GM21619 (cell line): ENCODE measurements around the gene TMEM132D.

Experiments
- ATAC-seq: cut with Tn5 transposase; IDR thresholded peaks from one replicate; pipeline ENCODE4 v1.9.1; 2021; ENCODE audit not compliant: unreplicated experiment

The TMEM132D gene

GRCh38 chr12:129672110-129672509 is 231.7 kb downstream of the TMEM132D start:
- ATAC-seq: no peak

DNA sequence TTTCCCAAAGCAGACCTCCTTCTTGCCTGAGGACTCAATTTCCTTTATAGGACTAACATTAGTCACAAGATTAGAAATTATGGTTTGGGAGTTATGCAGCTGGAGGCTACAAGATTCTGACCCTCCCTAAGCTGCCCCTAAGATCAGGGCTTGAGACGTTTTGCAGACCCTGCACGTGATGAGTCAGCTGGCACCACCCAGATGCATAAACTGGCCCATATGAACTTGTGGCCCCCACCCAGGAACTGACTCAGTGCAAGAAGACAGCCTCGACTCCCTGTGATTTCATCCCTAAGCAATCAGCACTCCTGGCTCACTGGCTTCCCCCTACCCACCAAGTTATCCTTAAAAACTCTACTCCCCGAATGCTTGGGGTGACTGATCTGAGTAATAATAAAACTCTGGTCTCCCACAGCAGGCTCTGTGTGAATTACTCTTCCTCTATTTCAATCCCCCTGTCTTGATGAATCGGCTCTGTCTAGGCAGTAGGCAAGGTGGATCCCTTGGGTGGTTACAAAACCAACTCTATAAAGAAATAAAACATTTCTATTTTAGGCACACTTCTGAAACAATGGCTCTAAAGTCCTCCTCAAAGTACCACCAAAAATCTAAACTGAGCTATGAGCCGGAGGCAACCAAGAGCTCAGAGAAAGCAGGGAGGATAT is 233.4 kb downstream of the TMEM132D start:
- no peak for ATAC-seq

DNA sequence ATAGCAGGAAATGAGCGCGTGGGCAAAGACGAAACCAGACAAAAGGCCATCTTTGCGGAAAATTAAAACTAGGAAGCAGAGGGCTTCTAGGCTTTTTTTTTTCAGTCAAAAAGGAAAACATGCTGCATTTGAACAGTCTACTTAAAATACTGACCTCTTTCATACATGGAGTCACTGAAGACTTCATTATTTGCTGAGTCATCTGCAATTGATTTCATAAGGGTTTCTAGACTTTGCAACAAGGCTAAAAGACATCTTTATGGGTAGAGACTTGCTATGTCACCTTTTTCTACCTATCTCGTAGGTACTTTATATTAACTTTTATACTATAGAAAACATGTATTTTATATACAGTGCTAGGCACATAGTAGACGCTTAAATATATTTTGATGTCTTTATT is 238.4 kb downstream of the TMEM132D start:
- ATAC-seq: no peak

- no peak for ATAC-seq
Observed at GRCh38 chr12:129662234-129662633, 241.6 kb downstream of the TMEM132D start.

- ATAC-seq: no peak
Observed at GRCh38 chr12:129660946-129661345, 242.9 kb downstream of the TMEM132D start.

DNA sequence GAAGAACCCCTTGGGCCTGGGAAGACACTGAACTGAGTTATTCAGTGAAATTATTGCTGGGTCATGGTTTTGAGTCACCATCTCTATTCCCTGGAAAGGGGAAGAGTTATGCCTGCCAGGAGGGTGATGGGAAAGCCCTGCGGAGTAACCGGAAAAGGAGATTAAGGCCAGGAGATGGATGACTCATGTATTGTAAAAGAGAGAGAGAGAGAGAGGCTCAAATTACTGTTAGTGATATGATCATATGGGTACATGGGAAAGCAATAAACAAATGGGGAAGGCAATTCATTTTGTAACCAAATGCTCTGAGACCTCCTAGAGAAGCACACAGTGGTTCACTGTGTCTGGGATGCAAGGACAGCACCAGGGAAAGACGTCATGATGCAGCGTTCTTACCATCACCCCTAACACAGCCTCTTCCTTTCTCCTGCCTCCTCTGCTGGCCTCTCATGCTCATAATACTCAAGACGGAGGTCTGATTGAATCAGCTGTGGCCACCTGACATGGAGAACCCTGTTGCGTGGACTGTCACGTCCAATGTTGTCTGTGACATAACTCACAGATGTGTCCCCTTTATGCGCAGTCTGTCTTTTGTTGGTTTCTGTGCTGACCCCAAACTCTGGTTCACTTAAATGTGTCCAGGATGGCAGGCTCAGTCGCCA is 243.7 kb downstream of the TMEM132D start:
- ATAC-seq: no peak

GRCh38 chr12:129657179-129657578 is 246.6 kb downstream of the TMEM132D start:
- no peak for ATAC-seq

DNA sequence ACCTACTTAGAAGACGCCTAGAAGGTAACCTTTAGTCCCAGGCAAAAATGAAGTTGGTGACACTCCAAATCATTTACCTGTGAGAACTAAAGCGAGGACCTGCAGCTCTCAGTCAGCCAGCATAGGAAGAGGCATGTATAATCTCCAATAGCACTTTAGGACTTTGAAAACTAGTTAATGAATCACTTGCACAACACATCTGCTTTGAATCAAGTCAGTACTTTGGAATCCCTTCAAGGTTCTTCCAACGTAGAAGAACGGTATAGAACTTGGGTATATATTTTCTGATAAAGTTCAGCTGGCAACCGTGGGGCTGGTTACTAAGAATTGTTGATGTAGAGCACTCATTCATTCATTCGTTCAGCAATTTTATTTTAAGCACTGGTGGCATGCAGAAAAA is 251.9 kb downstream of the TMEM132D start:
- no peak for ATAC-seq

GRCh38 chr12:129641926-129642325 is 261.9 kb downstream of the TMEM132D start:
- no peak for ATAC-seq

GRCh38 chr12:129635021-129635685 is 268.7 kb downstream of the TMEM132D start:
- ATAC-seq: no peak

DNA sequence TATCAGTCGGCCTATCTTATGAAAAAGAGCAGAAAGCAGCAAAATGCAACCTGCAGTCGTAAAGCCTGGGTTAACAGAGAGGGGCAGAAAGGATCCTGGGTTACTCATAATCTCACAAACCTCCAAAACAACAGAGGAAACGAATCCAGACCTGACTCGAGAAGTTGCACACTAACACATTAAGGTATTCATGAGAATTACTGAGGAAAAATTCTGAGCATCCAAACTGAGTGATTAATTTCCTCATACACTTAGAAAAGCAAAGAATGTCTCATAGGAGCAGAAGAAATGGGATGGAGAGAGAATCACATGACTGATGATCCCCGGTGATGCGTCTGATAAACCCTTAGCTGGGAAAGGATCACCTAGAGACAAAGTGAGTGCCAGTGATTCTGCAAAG is 272.5 kb downstream of the TMEM132D start:
- ATAC-seq: no peak

DNA sequence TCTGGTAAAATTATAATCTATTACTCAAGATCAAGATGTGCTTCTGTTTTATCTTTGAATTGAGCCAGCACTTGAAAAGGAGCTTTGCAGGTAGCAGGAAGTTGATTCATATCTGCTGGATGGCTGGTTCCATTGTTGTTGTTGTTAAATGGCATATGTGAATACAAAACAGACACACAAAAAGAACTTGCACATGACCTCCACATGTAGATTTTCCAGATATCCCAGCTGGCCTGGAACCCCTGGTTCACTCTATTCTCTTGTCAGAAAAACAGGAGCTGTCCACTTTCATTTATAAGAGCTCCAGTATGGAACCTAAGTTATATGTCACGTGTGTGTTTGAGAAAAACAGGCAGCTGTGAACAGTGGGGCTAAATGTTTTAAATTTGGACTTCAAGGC is 273.9 kb downstream of the TMEM132D start:
- ATAC-seq: no peak

- ATAC-seq: no peak
Observed at GRCh38 chr12:129622566-129622965, 281.3 kb downstream of the TMEM132D start.

DNA sequence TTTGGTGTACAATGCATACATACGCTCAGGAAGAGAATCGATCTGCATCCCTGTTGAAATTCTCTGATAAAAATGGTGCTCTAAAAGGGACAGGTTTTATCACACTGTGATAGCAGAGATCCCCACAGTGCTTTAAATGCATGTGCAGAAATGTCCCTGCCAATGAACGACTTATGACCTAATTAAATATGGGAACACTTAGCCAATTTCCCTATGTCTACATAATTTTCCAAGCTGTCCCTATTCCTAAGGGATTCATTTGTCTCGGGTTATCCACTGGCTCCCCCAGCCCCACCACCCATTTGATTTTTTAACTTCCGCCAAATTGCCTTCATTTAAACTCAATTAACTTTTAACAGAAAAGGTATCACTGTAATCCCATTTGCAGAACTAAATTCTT is 284.6 kb downstream of the TMEM132D start:
- ATAC-seq: no peak

- ATAC-seq: no peak
Observed at GRCh38 chr12:129617849-129618248, 286.0 kb downstream of the TMEM132D start.

DNA sequence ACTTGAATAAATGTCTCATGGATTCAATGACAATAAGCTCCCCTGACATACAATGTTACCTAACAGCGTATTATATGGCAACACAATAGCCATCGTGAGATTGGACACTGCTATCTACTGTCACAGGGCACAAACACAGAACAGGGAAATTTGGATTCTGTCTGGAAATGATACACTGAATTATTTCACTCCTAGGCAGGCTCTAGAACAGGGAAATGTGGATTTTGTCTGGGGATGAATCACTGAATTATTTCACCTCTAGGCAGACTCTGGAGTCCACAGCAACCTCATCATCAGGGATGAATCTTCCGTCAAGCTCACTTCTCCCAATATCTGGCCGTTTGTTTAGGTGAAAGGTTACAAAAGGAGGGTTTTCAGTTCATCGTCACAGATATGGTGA is 288.8 kb downstream of the TMEM132D start:
- no peak for ATAC-seq

DNA sequence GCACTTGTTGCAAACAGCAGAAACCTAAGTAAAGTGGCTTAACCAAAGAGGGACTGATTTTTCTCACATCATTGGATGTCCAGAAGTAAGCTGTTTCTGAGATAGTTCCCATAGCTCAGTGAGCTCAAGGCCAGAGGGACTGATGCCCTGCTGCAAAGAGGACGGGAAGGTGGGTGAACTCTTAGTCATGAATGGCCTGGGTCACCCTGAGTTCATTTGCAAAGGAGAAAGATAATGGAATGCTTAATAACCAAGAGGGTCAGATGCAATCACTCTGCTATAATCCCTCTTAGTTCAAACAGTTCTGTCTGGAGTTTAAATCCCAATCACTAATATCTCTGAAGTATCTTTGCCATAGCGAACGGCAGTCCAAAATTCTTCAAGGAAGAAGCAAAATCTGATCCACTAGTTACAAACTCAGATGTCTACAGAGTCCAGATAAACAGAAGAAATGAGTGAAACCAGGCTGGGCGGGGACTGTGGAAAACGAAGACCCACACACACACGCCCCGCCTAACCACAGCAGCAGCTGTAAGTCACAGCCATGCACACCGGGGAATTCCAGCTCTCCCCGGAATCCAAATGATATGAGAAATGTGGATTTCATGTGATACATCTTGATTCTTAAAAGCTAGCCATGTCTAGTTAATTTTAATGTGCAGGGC is 289.5 kb downstream of the TMEM132D start:
- ATAC-seq: no peak

DNA sequence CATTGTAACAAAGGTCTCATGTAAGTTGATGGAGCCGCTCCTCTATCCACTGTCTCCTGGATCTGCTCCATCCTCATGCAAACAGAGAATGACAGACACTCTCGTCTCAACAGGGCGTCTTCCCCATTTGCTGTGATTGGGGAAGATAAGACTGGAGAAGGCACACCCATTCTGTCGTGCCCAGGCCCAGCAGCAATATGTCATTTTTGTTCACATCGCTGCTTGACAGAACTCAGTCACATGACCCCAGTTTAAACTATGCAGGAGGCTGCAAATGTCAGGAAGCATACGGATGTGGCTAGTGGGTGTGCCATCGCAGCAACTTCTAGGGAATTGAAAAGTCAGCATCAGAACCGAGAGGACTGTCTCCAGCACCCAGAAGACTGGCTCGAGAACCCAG is 290.5 kb downstream of the TMEM132D start:
- no peak for ATAC-seq

DNA sequence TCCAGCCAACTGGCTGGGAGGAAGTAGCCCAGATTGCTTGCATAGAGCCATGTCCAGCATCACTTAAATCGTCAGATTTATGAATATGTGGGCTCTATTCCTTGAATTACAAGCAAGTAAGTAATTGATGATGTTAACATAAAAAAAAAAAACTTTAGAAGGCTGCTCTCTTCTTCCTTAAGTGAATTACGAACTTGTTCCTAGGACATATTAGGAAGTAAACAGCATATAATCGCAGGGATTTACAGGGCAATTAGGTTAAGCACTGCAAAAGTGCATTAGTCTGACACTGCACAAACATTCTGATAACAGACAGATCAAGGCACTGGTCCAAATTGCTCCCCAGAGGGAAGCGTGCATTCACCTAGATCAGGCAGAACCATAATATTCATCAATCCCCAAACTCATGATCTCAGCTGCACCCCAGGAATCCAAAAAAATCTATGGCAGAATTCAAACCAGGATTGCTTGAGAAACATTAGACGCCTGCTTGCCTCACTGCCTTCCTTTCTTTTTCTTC is 293.2 kb downstream of the TMEM132D start:
- ATAC-seq: no peak

- no peak for ATAC-seq
Observed at GRCh38 chr12:129607756-129608155, 296.1 kb downstream of the TMEM132D start.

- ATAC-seq: no peak
Observed at GRCh38 chr12:129607301-129607700, 296.5 kb downstream of the TMEM132D start.

- no peak for ATAC-seq
Observed at GRCh38 chr12:129606239-129606638, 297.6 kb downstream of the TMEM132D start.
